ENCODE measurements around the gene LSP1.

- TF ChIP-seq, protein P1, sequence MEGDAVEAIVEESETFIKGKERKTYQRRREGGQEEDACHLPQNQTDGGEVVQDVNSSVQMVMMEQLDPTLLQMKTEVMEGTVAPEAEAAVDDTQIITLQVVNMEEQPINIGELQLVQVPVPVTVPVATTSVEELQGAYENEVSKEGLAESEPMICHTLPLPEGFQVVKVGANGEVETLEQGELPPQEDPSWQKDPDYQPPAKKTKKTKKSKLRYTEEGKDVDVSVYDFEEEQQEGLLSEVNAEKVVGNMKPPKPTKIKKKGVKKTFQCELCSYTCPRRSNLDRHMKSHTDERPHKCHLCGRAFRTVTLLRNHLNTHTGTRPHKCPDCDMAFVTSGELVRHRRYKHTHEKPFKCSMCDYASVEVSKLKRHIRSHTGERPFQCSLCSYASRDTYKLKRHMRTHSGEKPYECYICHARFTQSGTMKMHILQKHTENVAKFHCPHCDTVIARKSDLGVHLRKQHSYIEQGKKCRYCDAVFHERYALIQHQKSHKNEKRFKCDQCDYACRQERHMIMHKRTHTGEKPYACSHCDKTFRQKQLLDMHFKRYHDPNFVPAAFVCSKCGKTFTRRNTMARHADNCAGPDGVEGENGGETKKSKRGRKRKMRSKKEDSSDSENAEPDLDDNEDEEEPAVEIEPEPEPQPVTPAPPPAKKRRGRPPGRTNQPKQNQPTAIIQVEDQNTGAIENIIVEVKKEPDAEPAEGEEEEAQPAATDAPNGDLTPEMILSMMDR (IDR thresholded peaks at IDR 0.05; ENCODE audit: poor library complexity, severe bottlenecking): no peak
- no peak for TF ChIP-seq SMC3 (conservative IDR thresholded peaks at IDR 0.05; ENCODE audit: poor library complexity)
- TF ChIP-seq RAD21 (conservative IDR thresholded peaks at IDR 0.05): no peak
- TF ChIP-seq EP300 (conservative IDR thresholded peaks at IDR 0.05; ENCODE audit: poor library complexity, severe bottlenecking): no peak
- no peak for TF ChIP-seq EZH2 (IDR thresholded peaks at IDR 0.05; ENCODE audit: borderline replicate concordance, insufficient read depth, low read length, poor library complexity, severe bottlenecking)
- no peak for TF ChIP-seq MXI1 (conservative IDR thresholded peaks at IDR 0.05; ENCODE audit: poor library complexity, severe bottlenecking)
Observed at GRCh38 chr11:1866776-1867175, 13.9 kb downstream of the LSP1 start.

Data from neural cell (in vitro differentiated cells).